ENCODE results near the gene COBL. TPM values are rescaled to one million over a fixed set of nuclear protein-coding genes. Genes with fewer than 3 reads are reported as not detected.

Gene COBL
- total RNA-seq, 1 experiment from 2014 or later: not detected

GRCh38 chr7:51013861-51014511 lies 302.6 kb downstream of the COBL start:
- no peaks in the 10 kb centered on the region for H4K20me1 ChIP-seq (ENCODE audit: insufficient read depth, low read depth, low read length)
- DNase-seq: no peak
- H3K4me2 ChIP-seq (ENCODE audit: low read depth, low read length, poor library complexity, severe bottlenecking): no peak overlapping the region
- H3K9ac ChIP-seq (ENCODE audit: low read length): no peak overlapping the region
- no peak overlapping the region for H3K27ac ChIP-seq (ENCODE audit: low read length)
- no peak overlapping the region for H3K4me3 ChIP-seq (ENCODE audit: low read length)
- no peak overlapping the region for H2AFZ ChIP-seq (ENCODE audit: low read length)
- no peaks in the 10 kb centered on the region for H3K9me3 ChIP-seq (ENCODE audit: low read length)
- H3K9me2 ChIP-seq (replicated peaks; ENCODE audit: insufficient read depth, low read length): no peaks in the 10 kb centered on the region
- no peaks in the 10 kb centered on the region for H3K79me2 ChIP-seq (ENCODE audit: low read length)
- H3K27me3 ChIP-seq (ENCODE audit: low read length): no peaks in the 10 kb centered on the region
- H3K4me1 ChIP-seq (ENCODE audit: low read length): no peaks in the 10 kb centered on the region
- H3K36me3 ChIP-seq (ENCODE audit: insufficient read depth, low read length): no peaks in the 10 kb centered on the region

- Histone ChIP-seq H3K4me2 (ENCODE audit: low read depth, low read length, poor library complexity, severe bottlenecking) (no peak overlapping the region), H3K9ac (ENCODE audit: low read length) (no peak overlapping the region), H2AFZ (ENCODE audit: low read length) (no peak overlapping the region), H3K4me3 (ENCODE audit: low read length) (no peak overlapping the region), H3K79me2 (ENCODE audit: low read length) (no peaks in the 10 kb centered on the region), H3K4me1 (ENCODE audit: low read length) (no peaks in the 10 kb centered on the region), H3K9me2 (replicated peaks; ENCODE audit: insufficient read depth, low read length) (no peaks in the 10 kb centered on the region), H3K27me3 (ENCODE audit: low read length) (no peaks in the 10 kb centered on the region), H4K20me1 (ENCODE audit: insufficient read depth, low read depth, low read length) (no peaks in the 10 kb centered on the region), H3K36me3 (ENCODE audit: insufficient read depth, low read length) (no peaks in the 10 kb centered on the region), H3K27ac (ENCODE audit: low read length) (no peak overlapping the region), H3K9me3 (ENCODE audit: low read length) (no peaks in the 10 kb centered on the region)
- DNase-seq: no peak
These were observed 303.3 kb downstream of the COBL start for GRCh38 chr7:51013218-51013786.

GRCh38 chr7:51012569-51013217 lies 303.9 kb downstream of the COBL start:
- Histone ChIP-seq H3K27ac (ENCODE audit: low read length) (no peak overlapping the region), H3K79me2 (ENCODE audit: low read length) (no peaks in the 10 kb centered on the region), H3K9me2 (replicated peaks; ENCODE audit: insufficient read depth, low read length) (no peaks in the 10 kb centered on the region), H3K9ac (ENCODE audit: low read length) (no peak overlapping the region), H4K20me1 (ENCODE audit: insufficient read depth, low read depth, low read length) (no peaks in the 10 kb centered on the region), H3K27me3 (ENCODE audit: low read length) (no peaks in the 10 kb centered on the region), H3K4me3 (ENCODE audit: low read length) (no peak overlapping the region), H3K9me3 (ENCODE audit: low read length) (no peaks in the 10 kb centered on the region), H3K36me3 (ENCODE audit: insufficient read depth, low read length) (no peaks in the 10 kb centered on the region), H3K4me1 (ENCODE audit: low read length) (no peaks in the 10 kb centered on the region), H2AFZ (ENCODE audit: low read length) (no peak overlapping the region), H3K4me2 (ENCODE audit: low read depth, low read length, poor library complexity, severe bottlenecking) (no peak overlapping the region)
- DNase-seq: no peak

- no peak overlapping the region for H3K9ac ChIP-seq (ENCODE audit: low read length)
- no peak overlapping the region for H3K4me3 ChIP-seq (ENCODE audit: low read length)
- H3K27ac ChIP-seq (ENCODE audit: low read length): no peak overlapping the region
- no peaks in the 10 kb centered on the region for H3K79me2 ChIP-seq (ENCODE audit: low read length)
- no peaks in the 10 kb centered on the region for H3K4me1 ChIP-seq (ENCODE audit: low read length)
- no peak overlapping the region for H3K4me2 ChIP-seq (ENCODE audit: low read depth, low read length, poor library complexity, severe bottlenecking)
- no peaks in the 10 kb centered on the region for H3K27me3 ChIP-seq (ENCODE audit: low read length)
- H3K36me3 ChIP-seq (ENCODE audit: insufficient read depth, low read length): no peaks in the 10 kb centered on the region
- no peak for DNase-seq
- H4K20me1 ChIP-seq (ENCODE audit: insufficient read depth, low read depth, low read length): no peaks in the 10 kb centered on the region
- no peaks in the 10 kb centered on the region for H3K9me2 ChIP-seq (replicated peaks; ENCODE audit: insufficient read depth, low read length)
- H3K9me3 ChIP-seq (ENCODE audit: low read length): no peaks in the 10 kb centered on the region
- no peak overlapping the region for H2AFZ ChIP-seq (ENCODE audit: low read length)
These were observed 304.8 kb downstream of the COBL start for GRCh38 chr7:51011710-51012350.

GRCh38 chr7:51010534-51010933 lies 306.1 kb downstream of the COBL start:
- Histone ChIP-seq H4K20me1 (ENCODE audit: insufficient read depth, low read depth, low read length) (no peaks in the 10 kb centered on the region), H3K4me2 (ENCODE audit: low read depth, low read length, poor library complexity, severe bottlenecking) (no peak overlapping the region), H3K36me3 (ENCODE audit: insufficient read depth, low read length) (no peaks in the 10 kb centered on the region), H3K4me1 (ENCODE audit: low read length) (no peaks in the 10 kb centered on the region), H3K27me3 (ENCODE audit: low read length) (no peaks in the 10 kb centered on the region), H3K27ac (ENCODE audit: low read length) (no peak overlapping the region), H3K79me2 (ENCODE audit: low read length) (no peaks in the 10 kb centered on the region), H3K9me3 (ENCODE audit: low read length) (no peaks in the 10 kb centered on the region), H3K9me2 (replicated peaks; ENCODE audit: insufficient read depth, low read length) (no peaks in the 10 kb centered on the region), H3K9ac (ENCODE audit: low read length) (no peak overlapping the region), H2AFZ (ENCODE audit: low read length) (no peak overlapping the region), H3K4me3 (ENCODE audit: low read length) (no peak overlapping the region)
- no peak for DNase-seq

GRCh38 chr7:51009716-51010496 lies 306.7 kb downstream of the COBL start:
- Histone ChIP-seq H3K27me3 (ENCODE audit: low read length) (no peaks in the 10 kb centered on the region), H3K27ac (ENCODE audit: low read length) (no peak overlapping the region), H3K9ac (ENCODE audit: low read length) (no peak overlapping the region), H3K79me2 (ENCODE audit: low read length) (no peaks in the 10 kb centered on the region), H3K4me1 (ENCODE audit: low read length) (no peaks in the 10 kb centered on the region), H3K4me3 (ENCODE audit: low read length) (no peak overlapping the region), H4K20me1 (ENCODE audit: insufficient read depth, low read depth, low read length) (no peaks in the 10 kb centered on the region), H3K9me2 (replicated peaks; ENCODE audit: insufficient read depth, low read length) (no peaks in the 10 kb centered on the region), H3K36me3 (ENCODE audit: insufficient read depth, low read length) (no peaks in the 10 kb centered on the region), H3K4me2 (ENCODE audit: low read depth, low read length, poor library complexity, severe bottlenecking) (no peak overlapping the region), H2AFZ (ENCODE audit: low read length) (no peak overlapping the region), H3K9me3 (ENCODE audit: low read length) (no peaks in the 10 kb centered on the region)
- no peak for DNase-seq

GRCh38 chr7:51007551-51008505 lies 308.8 kb downstream of the COBL start:
- H3K4me2 ChIP-seq (ENCODE audit: low read depth, low read length, poor library complexity, severe bottlenecking): no peak overlapping the region
- no peak overlapping the region for H3K9ac ChIP-seq (ENCODE audit: low read length)
- no peaks in the 10 kb centered on the region for H4K20me1 ChIP-seq (ENCODE audit: insufficient read depth, low read depth, low read length)
- H3K4me3 ChIP-seq (ENCODE audit: low read length): no peak overlapping the region
- no peaks in the 10 kb centered on the region for H3K9me3 ChIP-seq (ENCODE audit: low read length)
- DNase-seq: no peak
- H3K27ac ChIP-seq (ENCODE audit: low read length): no peak overlapping the region
- no peaks in the 10 kb centered on the region for H3K79me2 ChIP-seq (ENCODE audit: low read length)
- no peaks in the 10 kb centered on the region for H3K27me3 ChIP-seq (ENCODE audit: low read length)
- no peaks in the 10 kb centered on the region for H3K4me1 ChIP-seq (ENCODE audit: low read length)
- H2AFZ ChIP-seq (ENCODE audit: low read length): no peak overlapping the region
- no peaks in the 10 kb centered on the region for H3K9me2 ChIP-seq (replicated peaks; ENCODE audit: insufficient read depth, low read length)
- H3K36me3 ChIP-seq (ENCODE audit: insufficient read depth, low read length): no peaks in the 10 kb centered on the region

Data from Karpas-422 (cell line).